Islet of Langerhans (tissue), 1 donor: ENCODE data around the gene GPR107.
A peak's percentile ranks its signal among the peaks of the same experiment; 100 is the strongest.

ENCODE experiments used
- FAIRE-seq: peaks from one replicate; lab custom pipeline; 2011; peaks lifted over from hg19 to GRCh38; lab: Jason Lieb, UNC

Gene GPR107

GRCh38 chr9:130027533-130028365 lies 26.0 kb upstream of the GPR107 start:
- FAIRE-seq, result no peak

DNA sequence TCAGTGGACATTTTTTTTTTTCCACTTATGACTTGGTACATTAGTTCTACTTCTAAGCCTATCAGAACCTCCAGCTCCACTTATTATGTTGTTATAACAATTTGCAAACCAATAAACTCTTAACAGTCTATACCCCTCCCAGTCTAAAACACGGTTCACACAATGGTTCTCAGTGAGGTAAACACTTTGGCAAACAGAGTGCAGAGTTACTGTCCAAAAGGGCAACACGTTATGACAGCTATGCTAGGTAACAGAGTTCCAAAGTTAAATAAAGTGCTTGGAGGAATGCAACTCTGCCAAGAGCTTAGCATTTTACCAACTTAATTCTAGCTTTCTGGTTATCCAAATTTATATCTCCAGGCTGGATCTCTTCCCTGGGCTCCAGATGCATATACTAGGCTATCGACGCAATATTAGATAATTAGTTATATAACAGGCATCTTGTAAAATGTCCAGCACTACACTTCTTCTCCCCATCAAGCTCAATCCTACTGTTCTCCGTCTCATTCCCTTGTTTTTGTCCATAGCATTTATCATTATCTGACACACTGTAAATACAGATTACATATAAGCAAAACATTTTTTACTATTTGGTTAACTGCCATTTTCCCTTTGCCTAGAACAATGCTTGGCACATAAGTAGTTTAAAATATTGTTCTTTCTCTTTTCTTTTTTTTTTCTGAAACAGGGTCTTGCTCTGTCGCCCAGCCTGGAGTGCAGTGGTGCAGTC lies 25.0 kb upstream of the GPR107 start:
- no peak for FAIRE-seq

GRCh38 chr9:130029223-130029973 lies 24.3 kb upstream of the GPR107 start:
- no peak for FAIRE-seq

GRCh38 chr9:130030651-130031127 lies 23.0 kb upstream of the GPR107 start:
- no peak for FAIRE-seq

DNA sequence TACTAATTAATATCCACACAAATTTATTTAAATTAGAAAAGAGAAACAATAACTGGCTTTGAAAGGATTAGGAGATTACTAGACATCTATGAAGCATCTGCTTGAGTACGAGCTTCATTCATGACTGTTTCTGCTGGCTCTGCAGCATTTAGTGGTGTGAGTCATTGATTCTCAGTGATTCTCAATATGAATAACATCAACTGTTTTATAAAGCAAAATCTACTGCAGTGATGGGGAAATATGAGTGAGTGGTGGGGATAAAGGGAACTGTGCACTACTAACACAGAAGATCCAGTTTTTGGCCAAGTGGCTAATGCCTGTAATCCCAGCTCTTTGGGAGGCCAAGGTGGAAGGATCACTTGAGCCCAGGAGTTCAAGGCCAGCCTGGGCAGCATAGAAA lies 19.1 kb upstream of the GPR107 start:
- FAIRE-seq, result peak; percentile 30

GRCh38 chr9:130036099-130036498 lies 17.6 kb upstream of the GPR107 start:
- FAIRE-seq, result no peak

DNA sequence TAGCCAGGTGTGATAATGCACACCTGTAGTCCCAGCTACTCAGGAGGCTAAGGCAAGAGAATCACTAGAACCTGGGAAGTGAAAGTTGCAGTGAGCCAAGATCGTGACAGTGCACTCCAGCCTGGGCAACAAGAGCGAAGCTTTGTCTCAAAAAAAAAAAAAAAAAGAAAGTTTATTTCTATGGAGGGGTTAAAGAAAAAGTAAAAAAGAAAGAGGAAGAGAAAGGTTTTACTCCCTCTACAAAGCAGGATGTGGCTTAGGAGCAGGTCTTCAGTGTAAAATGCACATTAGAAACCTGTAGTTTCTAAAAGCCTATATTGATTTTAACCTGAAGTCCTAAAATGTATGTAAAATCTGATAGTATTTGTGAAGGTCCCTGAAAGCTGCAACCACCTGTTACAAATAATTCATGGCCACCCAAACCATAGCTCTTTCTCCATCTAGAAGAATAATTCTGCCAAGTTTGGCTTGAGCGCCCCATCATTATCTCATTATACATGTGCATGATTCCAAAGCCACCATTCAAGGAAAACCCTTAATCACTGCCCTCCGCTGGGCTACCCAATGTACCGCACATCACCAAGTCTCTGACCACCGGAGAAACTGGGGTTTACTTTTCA lies 14.1 kb upstream of the GPR107 start:
- no peak for FAIRE-seq

DNA sequence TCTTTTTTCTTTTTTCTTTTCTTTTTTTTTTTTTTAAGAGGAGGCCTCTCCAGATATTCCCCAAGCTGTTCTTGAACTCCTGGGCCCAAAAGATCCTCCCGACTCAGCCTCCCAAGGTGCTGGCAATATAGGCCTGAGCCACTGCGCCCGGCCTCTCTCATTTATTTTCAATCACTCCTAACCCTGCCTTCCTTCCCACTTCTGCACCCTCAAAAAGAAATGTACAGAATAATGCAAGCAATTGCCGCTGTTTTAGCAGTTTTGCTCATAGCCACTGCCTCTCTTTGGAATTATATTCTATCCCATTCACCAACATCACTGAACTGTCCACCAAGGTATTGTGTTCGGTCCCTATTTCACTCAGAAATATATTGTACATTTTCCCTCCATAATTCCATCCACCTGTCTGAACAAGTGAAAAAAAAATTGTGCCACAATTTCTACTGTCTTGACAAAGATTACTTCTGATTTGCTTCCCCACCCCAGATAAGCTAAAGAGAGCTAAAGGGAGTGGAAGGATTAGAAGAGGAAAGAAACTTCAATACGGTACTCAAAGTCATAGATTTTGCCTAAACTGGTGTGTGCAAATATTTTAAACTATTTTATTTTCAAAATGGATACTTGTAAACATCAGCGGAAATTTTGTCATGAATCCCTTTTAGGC lies 12.6 kb upstream of the GPR107 start:
- no peak for FAIRE-seq

DNA sequence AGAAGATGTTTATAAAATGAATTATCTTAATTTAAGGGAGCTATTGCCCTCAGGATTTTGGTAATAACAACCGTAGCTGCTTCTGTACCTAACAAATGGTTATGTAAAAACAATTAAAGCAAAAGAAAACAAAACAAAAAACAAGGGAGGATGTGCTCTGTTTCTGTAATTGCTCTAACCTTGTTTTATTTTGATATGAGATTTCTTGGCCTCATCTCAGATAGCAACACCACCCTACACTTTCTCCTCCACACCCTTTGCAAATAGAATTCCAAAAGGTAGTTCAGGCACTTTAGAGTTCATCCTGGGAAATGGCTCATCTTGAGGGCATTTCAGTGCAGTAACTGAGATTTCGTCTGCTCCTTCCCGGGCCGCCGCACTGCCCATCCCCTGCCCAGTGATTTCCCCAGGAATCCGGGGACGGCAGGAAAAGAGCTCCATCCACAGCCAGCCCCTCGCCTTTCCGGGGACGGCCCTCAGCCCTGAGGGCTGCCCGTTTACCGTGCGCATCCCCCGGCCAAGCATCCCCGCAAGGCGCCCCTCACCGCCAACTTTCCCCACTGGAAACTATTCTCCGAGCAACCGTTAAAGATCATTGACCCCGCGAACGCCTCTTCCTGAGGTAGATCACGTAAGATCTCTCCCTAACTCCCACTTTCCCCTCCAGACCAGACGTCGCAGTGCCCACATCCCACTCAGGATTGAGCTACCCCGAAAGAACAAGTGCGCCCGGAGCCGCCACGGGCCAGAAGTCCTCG lies 11.9 kb upstream of the GPR107 start:
- no peak for FAIRE-seq

DNA sequence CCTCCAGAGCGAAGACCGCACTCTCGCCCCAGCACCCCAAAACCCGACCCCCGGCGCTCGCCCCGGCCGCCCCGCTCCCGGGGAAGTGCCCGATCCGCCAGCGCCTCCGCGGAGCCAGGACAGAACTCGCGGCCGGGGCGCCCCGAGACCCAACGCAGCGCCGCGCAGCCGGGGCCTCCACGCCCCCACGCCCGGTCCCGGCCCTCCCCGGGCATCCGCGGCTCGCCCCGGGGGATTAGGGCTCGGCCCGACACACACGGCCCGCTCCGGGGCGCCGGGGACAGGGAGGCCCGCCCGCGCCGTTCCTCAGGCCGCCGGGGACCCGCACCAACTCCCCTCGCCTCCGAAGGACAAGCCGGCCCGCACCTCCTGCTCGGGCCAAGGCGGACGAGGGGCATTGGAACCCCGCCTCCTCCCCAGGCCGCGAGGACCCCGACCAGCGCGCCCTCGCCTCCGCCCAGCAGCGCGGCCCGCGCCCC lies 11.3 kb upstream of the GPR107 start:
- no peak for FAIRE-seq

GRCh38 chr9:130042885-130043653 lies 10.6 kb upstream of the GPR107 start, which contains the start of gene FNBP1:
FNBP1 (minus strand) TSS chr9:130043189; CDS start chr9:130042975, 214 bp downstream.
- FAIRE-seq, result no peak

GRCh38 chr9:130043654-130044623 lies 9.8 kb upstream of the GPR107 start:
- no peak for FAIRE-seq

DNA sequence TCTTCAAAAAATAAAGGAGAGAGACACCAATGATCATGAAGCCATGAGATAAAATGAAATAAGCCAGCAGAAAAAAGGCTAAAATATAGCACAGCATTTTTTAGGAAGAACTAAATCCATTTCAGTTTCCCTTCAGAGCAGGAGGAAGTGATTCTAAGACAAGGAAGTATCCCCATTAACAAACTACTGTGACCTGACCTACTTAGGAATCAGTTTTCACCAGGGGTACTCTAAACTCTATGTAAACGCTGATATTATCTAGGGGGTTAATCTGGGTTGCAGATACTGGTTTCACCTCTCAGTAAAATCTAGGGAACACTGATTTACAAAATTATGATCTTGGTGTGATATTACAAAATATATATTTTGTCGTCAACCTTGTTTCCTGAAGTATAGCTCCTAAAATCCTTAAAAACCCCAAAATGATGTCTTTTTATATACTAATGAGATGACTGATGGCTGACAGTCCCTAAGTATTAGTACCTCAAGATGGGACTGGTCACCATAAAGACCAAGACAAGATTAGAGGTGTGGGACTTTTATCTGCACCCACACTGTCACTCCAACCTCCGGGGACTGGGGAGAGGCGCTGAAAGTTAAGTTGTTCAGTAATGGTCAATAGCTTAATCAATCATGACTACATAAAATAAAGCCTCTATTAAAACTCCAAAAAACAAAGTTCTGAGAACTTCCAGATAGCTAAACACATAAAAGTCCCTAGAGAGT lies 7.8 kb upstream of the GPR107 start:
- no peak for FAIRE-seq

- FAIRE-seq, result no peak
Observed at GRCh38 chr9:130049431-130050210, 4.1 kb upstream of the GPR107 start.

DNA sequence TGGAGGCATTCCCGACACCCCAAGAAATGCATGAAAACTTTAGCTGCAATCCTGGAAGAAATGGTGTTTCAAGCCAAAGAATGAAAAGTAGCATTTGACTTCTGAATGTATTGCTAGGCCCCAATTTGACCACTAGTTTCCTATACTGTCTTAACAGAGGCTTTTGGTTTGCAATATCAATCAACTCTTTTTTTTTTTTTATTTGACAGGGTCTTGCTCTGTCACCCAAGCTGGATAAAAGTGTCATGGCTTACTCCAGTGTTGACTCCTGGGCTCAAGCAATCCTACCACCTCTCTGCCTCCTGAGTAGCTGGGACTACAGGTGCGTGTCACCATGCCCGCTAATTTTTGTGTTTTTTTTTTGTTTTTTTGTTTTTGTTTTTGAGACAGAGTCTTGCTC lies 3.2 kb upstream of the GPR107 start:
- no peak for FAIRE-seq

DNA sequence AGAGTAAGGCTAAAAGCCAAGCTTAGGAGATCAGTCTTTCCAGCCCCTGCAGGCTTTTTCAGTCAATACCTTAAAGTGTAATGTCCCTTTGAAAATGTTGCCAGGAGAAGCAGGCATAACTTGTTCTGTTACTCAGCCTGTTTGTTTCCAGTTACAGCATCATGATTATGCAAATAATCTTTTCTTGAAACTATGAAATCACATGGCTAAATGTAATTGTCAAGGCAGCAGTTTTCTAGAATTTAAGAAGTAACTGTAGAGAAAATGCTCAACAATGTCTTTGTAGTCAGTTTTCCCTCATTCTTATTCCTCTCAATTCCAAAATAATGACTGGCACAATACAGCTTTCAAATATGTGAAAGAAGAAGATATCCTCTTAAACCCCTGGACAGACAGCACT lies 1.9 kb upstream of the GPR107 start:
- FAIRE-seq, result no peak

DNA sequence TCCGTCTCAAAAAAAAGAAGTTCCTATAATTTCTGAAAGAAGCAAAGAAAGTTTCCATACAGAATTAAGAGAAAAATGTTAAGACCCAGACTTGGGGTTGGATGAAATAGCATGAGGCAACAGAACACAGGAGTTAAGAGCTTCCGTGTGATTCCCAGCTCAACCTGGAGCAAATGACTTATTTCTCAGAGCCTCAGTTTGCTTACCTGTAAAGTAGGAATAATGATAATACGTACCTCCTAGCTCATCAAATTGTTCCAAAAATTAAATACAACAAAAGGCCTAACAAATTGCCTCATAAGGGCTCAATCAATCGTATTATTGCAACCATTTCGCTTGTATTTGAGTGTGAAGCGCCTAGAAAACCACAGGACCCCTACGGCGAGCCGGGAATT lies 600 bp upstream of the GPR107 start:
- FAIRE-seq, result no peak
